Large intestine (tissue), 3 donors: Measurements from ENCODE around the gene USP35. TPM values are rescaled to one million over a fixed set of nuclear protein-coding genes. Genes with fewer than 3 reads are reported as not detected.

ENCODE experiments used
- DNase-seq, 2 donors: peaks; one replicate each; pipeline versions ENCODE4 v3.0.0 to v3.0.0-alpha.2; 2013
- H3K27ac ChIP-seq: one replicate; pipeline ENCODE4 v1.5.1; 2013; ENCODE audit warnings: low read length
- H3K27me3 ChIP-seq: 2 replicates; pipeline ENCODE4 v1.6.1; 2013; ENCODE audit warnings: low read length; ENCODE audit not compliant: control insufficient read depth, insufficient read depth
- H3K36me3 ChIP-seq: 2 replicates; pipeline ENCODE4 v1.6.1; 2013; ENCODE audit warnings: low read length; ENCODE audit not compliant: control insufficient read depth, insufficient read depth
- H3K4me1 ChIP-seq: one replicate; pipeline ENCODE4 v1.6.1; 2013; ENCODE audit warnings: low read length; ENCODE audit not compliant: control insufficient read depth, insufficient read depth
- H3K4me3 ChIP-seq: one replicate; pipeline ENCODE4 v1.5.1; 2013; ENCODE audit warnings: low read length
- H3K9me3 ChIP-seq: one replicate; pipeline ENCODE4 v1.6.1; 2013; ENCODE audit warnings: mild to moderate bottlenecking, low read depth, low read length, moderate library complexity; ENCODE audit not compliant: control insufficient read depth
- WGBS: methylation state at CpG from one replicate; pipeline ENCODE4 v1.1.5; 2013; ENCODE audit warnings: low lambda C conversion rate; ENCODE audit not compliant: insufficient coverage; 5-methylcytosine and 5-hydroxymethylcytosine counted together
- polyA plus RNA-seq: library from polyadenylated mRNA; unstranded; fragments of 120-200 nt; gene quantifications from one replicate; pipeline ENCODE4 v1.2.1, GENCODE V29; 2013

USP35 gene
- polyA plus RNA-seq, 1 donor, result 2.9 TPM

DNA sequence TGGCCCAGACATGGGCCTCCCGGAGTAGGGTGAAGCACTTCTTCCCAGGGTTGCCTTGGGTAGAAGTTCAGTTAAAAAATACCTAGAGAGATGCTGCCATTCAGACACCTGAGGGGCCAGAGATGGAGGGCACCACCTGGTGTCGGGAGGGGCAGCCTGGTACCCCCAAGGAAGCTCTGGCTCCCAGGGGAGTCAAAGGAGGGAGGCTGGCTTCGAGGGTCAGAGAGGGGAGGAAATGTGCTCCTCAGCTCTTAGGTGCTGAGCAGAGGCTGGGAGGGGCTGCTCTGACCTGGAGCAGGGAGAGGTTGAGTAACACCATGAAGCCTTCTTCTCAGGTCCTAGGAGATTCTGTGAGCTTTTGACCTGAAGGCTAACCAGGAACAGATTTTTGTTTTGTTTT is 1.1 kb downstream of the USP35 start:
- Histone ChIP-seq H3K36me3 (no peaks in the 10 kb centered on the region), H3K9me3 (no peaks in the 10 kb centered on the region), H3K4me3 (no peak overlapping the region), H3K27me3 (no peaks in the 10 kb centered on the region), H3K4me1 (peaks cover 10% of the 10 kb centered on the region), H3K27ac (no peak overlapping the region)
- no peak for DNase-seq
- WGBS, result no CpG with 5 or more reads among the region's 3 CpGs

DNA sequence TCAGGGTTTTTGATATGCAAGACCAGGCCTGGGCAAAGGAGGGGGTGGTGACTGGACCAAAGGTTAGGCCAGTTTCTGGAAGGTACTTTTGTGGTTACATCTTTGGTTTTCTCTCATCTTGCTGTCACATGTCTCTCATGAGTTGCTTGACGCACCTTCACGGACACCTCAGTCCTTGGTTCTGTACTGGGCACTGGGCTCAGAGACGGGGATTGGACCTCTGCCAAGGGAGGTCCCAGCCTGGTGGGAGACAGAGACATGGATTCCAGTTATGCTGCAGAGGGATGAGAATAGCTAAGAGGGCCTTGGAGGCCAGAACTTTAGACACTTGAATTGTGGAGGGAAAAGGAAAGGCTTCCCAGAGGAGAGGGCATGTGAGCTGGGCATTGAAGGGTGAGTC is 1.7 kb downstream of the USP35 start:
- no peaks in the 10 kb centered on the region for H3K27me3 ChIP-seq
- H3K4me3 ChIP-seq, result no peak overlapping the region
- peaks cover 10% of the 10 kb centered on the region for H3K4me1 ChIP-seq
- DNase-seq, result no peak
- H3K27ac ChIP-seq, result no peak overlapping the region
- H3K36me3 ChIP-seq, result no peaks in the 10 kb centered on the region
- no CpG with 5 or more reads among the region's 3 CpGs for WGBS
- H3K9me3 ChIP-seq, result no peaks in the 10 kb centered on the region

DNA sequence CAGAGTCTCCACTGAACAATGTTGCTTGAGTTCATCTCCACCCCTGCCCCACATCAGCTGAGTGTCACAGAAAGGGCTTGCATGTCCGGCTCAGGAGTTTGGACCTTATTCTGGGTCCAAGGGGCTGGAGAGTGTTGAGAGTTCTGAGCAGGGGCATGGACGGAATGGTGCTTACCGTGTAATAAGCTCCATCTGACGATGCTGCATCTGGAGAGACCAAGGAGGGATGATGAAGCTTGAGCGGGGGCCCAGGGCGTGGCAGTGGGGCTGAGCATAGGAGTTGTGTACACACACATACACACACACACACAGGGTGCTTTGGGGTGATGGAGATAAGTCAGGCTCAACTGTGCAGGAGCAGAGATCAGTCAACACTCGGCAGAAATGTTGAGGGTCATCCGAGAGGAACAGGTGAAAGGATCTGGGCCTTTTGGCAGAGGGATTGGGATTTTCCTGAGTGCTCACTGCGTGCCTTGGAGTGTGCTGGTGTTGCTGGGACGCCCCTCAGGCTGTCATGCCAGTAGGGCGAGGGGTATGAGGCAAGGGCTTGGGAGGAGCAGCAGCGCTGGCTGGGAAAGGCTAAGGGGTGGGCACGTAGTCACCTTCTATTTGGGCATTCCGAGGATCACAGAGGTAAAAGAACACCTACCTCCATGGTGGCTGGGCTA is 2.3 kb downstream of the USP35 start:
- WGBS, result no CpG with 5 or more reads among the region's 14 CpGs
- H3K27me3 ChIP-seq, result peaks cover 5% of the 10 kb centered on the region
- peaks cover 10% of the 10 kb centered on the region for H3K4me1 ChIP-seq
- no peak overlapping the region for H3K4me3 ChIP-seq
- no peaks in the 10 kb centered on the region for H3K36me3 ChIP-seq
- no peak for DNase-seq
- H3K27ac ChIP-seq, result no peak overlapping the region
- peaks cover 2% of the 10 kb centered on the region for H3K9me3 ChIP-seq

DNA sequence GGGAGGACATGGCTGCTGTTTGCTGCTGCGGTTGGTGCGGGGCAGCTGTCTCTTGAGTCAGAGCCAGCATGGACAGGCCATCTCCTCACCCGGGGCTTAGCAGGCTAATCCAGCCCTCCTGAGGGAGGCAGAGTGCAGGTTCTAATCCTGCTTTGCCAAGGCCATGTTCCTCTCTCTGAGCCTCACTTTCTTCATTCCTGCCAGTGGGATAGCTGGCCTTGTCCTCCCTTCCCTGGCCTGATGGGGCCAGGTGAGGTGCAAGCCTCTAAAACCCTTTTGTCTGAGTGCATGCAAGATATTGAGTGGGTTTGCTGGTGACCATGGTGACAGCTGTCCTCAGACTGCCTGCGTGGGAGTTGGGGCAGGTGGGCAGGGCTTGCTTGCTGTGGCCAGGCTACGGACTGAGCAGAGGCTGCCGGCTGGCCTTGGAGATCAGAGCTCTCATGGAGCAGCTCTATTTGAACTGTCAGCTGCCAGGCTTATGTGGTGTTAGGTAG is 3.6 kb downstream of the USP35 start:
- Histone ChIP-seq H3K27me3 (peaks cover 10% of the 10 kb centered on the region), H3K36me3 (no peaks in the 10 kb centered on the region), H3K4me1 (peaks cover 10% of the 10 kb centered on the region), H3K27ac (no peak overlapping the region), H3K9me3 (peaks cover 8% of the 10 kb centered on the region), H3K4me3 (no peak overlapping the region)
- no CpG with 5 or more reads among the region's 6 CpGs for WGBS
- DNase-seq, result no peak

DNA sequence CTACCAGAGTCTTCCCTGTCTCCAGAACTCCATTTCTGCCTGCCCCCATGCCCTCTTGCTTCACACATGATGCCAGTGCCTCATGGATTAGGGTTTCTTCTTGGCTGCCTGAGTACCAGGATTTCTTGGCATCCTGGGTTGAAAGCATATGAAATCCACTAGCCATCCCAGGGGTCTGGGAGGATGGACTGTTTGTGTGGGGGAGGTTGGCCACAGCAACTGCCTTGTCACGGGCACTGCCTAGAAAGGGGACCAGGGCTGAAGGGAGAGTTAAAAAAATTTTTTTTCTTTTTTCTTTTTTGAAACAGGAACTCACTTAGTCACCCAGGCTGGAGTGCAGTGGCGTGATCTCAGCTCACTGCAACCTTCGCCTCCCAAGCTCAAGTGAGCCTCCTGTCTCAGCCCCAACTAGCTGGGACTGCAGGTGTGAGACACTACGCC is 4.2 kb downstream of the USP35 start:
- Histone ChIP-seq H3K9me3 (peaks cover 8% of the 10 kb centered on the region), H3K27me3 (peaks cover 10% of the 10 kb centered on the region), H3K36me3 (peaks cover 1% of the 10 kb centered on the region), H3K4me3 (no peak overlapping the region), H3K4me1 (peaks cover 6% of the 10 kb centered on the region), H3K27ac (no peak overlapping the region)
- no peak for DNase-seq
- no CpG with 5 or more reads among the region's 4 CpGs for WGBS

DNA sequence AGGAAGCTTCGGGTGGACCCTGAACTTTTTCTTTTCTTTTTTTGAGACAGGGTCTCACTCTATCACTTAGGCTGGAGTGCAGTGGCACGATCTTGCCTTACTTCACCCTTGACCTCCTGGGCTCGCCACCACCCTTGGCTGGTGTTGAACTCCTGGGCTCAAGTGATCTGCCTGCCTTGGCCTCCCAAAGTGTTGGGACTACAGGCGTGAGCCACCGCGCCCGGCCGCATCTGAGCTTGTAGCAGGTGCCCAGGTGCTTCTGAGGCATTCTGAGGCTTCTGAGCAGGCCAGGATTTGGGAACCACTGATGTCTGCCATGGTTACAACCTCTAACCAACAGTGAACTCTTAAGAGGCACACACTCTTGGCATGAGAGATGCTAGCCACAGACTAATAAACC is 5.1 kb downstream of the USP35 start:
- WGBS, result no CpG with 5 or more reads among the region's 8 CpGs
- Histone ChIP-seq H3K36me3 (peaks cover 2% of the 10 kb centered on the region), H3K27me3 (peaks cover 10% of the 10 kb centered on the region), H3K4me1 (peaks cover 6% of the 10 kb centered on the region), H3K9me3 (peaks cover 8% of the 10 kb centered on the region), H3K4me3 (no peak overlapping the region), H3K27ac (no peak overlapping the region)
- DNase-seq, result no peak

DNA sequence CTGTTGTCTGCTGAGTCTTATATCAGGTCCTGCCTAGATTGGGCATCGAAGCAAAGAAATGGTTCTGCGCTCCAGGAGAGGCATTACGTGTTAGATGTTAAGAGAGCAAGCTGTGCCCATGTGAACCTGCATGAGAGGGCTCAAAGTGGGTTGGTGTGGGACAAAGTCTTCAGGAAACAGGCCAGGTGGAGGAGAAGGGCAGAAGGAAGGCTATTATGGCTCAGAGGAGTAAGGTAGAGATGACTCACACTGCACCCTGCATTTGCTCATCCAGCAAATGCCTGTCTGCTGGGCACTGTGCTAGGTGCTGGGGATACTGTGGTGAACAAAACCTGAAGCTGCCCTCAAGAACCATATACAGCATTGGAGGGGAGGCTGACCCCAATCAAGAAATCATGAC is 5.8 kb downstream of the USP35 start:
- Histone ChIP-seq H3K27me3 (peaks cover 10% of the 10 kb centered on the region), H3K36me3 (peaks cover 2% of the 10 kb centered on the region), H3K9me3 (peaks cover 8% of the 10 kb centered on the region), H3K4me3 (no peak overlapping the region), H3K27ac (no peak overlapping the region), H3K4me1 (no peaks in the 10 kb centered on the region)
- 33% methylated on average over 1 of the region's 3 CpGs for WGBS
- DNase-seq, result peak; percentile 31 to 64

DNA sequence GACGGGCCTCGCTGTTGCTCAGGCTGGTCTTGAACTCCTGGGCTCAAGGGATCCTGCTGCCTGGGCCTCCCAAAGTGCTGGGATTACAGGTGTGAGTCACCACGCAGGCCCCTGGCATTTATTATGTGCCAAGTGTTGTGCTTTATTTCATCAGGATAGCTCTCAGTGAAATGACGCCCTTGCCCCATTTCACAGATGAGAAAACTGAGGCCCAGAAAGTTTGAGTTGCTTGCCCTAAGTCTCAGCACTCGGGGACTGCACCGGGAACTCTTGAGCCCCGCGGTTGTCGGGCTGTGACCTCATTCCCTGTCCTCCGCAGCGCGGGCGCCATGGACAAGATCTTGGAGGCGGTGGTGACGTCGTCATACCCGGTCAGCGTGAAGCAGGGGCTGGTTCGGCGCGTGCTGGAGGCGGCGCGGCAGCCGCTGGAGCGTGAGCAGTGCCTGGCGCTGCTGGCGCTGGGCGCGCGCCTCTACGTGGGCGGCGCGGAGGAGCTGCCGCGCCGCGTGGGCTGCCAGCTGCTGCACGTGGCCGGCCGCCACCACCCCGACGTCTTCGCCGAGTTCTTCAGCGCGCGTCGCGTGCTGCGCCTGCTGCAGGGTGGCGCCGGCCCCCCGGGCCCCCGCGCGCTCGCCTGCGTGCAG is 7.3 kb downstream of the USP35 start:
- Histone ChIP-seq H3K36me3 (peaks cover 3% of the 10 kb centered on the region), H3K27me3 (peaks cover 10% of the 10 kb centered on the region), H3K4me3 (no peak overlapping the region), H3K27ac (no peak overlapping the region), H3K9me3 (peaks cover 8% of the 10 kb centered on the region), H3K4me1 (no peaks in the 10 kb centered on the region)
- peak in 1 of 2 donors; percentile 31 for DNase-seq
- WGBS, result no CpG with 5 or more reads among the region's 60 CpGs

DNA sequence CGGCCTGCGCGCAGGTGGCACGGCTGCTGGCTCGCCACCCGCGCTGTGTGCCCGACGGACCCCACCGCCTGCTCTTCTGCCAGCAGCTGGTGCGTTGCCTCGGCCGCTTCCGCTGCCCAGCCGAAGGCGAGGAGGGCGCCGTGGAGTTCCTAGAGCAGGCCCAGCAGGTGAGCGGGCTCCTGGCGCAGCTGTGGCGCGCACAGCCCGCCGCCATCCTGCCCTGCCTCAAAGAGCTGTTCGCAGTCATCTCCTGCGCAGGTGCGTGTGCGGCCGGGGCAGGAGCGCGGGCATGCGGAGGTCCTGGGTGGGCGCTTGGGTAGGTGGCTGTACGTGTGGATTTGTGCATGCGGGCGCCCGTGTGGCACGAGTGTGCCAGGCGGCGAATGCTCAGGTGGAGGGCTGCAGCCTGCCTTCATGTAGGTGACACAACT is 8.0 kb downstream of the USP35 start:
- Histone ChIP-seq H3K4me1 (no peaks in the 10 kb centered on the region), H3K27ac (no peak overlapping the region), H3K36me3 (peaks cover 3% of the 10 kb centered on the region), H3K4me3 (no peak overlapping the region), H3K9me3 (peaks cover 8% of the 10 kb centered on the region), H3K27me3 (peaks cover 10% of the 10 kb centered on the region)
- DNase-seq, result no peak
- no CpG with 5 or more reads among the region's 40 CpGs for WGBS

DNA sequence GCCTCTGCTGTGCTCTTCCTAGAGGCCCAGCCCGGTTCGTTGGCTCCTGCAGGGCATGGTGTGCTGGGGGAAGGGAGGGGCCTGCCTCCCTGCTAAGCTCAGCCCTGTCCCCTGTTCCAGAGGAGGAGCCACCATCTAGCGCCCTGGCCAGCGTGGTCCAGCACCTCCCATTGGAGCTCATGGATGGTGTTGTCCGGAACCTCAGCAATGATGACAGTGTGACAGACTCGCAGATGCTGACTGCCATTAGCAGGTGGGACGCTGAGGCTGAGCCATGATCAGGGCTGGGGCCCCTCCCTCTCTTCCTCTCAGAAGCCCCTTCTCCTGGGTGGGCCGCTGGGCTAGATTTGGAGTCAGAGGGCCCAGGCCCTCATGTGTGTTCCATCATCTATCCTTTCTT is 9.1 kb downstream of the USP35 start:
- no peak for DNase-seq
- H3K36me3 ChIP-seq, result peaks cover 3% of the 10 kb centered on the region
- no CpG with 5 or more reads among the region's 8 CpGs for WGBS

More for the DNA sequence above, 9.1 kb downstream of the USP35 start:
- peaks cover 10% of the 10 kb centered on the region for H3K27me3 ChIP-seq
- H3K4me1 ChIP-seq, result no peaks in the 10 kb centered on the region
- H3K9me3 ChIP-seq, result peaks cover 8% of the 10 kb centered on the region
- no peak overlapping the region for H3K27ac ChIP-seq
- H3K4me3 ChIP-seq, result no peak overlapping the region
